H1 (cell line): ENCODE results near the gene TOR1AIP1. TPM values are rescaled to one million over a fixed set of nuclear protein-coding genes. Genes with fewer than 3 reads are reported as not detected.

Source experiments
- CTCF ChIA-PET: fragments of 300-600 bp; sonication (Branson Sonifier 250); formaldehyde crosslinking; loops from one replicate; lab custom pipeline; 2021; ENCODE audit not compliant: partially characterized antibody; lab: Charles Lee
- POLR2A ChIA-PET: fragments of 300-600 bp; sonication (Branson Sonifier 250); formaldehyde crosslinking; loops from one replicate; lab custom pipeline; 2021; ENCODE audit warnings: inconsistent platforms; ENCODE audit not compliant: partially characterized antibody; lab: Charles Lee
- DNase-seq, 2 experiments: peaks; one replicate each; pipeline versions ENCODE4 v3.0.0 to v3.0.0-alpha.2; 2010 to 2022; ENCODE audit warnings: low spot score in 2 of 2, low read depth in 1 of 2, mixed read lengths in 1 of 2
- FAIRE-seq: peaks from 2 replicates; lab custom pipeline; 2011; peaks lifted over from hg19 to GRCh38; lab: Jason Lieb, UNC
- H2AFZ ChIP-seq: 2 replicates; pipeline ENCODE4 v1.8.1; 2012; ENCODE audit warnings: low read length, inconsistent platforms
- H2AK5ac ChIP-seq: 2 replicates; pipeline ENCODE4 v1.6.1; 2013; ENCODE audit warnings: low read depth, low read length
- H2BK120ac ChIP-seq: replicated peaks from 2 replicates; pipeline ENCODE3; 2013; ENCODE audit warnings: low read depth, low read length, inconsistent platforms
- H2BK12ac ChIP-seq: 2 replicates; pipeline ENCODE4 v1.6.1; 2013; ENCODE audit warnings: low read depth, low read length
- H2BK15ac ChIP-seq: 2 replicates; pipeline ENCODE4 v1.6.1; 2013; ENCODE audit warnings: low read length
- H2BK20ac ChIP-seq: 2 replicates; pipeline ENCODE4 v1.6.1; 2013; ENCODE audit warnings: low read length
- H2BK5ac ChIP-seq: 2 replicates; pipeline ENCODE4 v1.6.1; 2013; ENCODE audit warnings: low read depth, low read length
- H3K14ac ChIP-seq: 2 replicates; pipeline ENCODE4 v1.6.1; 2013; ENCODE audit warnings: inconsistent platforms; ENCODE audit not compliant: insufficient read length
- H3K18ac ChIP-seq: 2 replicates; pipeline ENCODE4 v1.6.1; 2013; ENCODE audit warnings: low read length; ENCODE audit errors: extremely low read depth
- H3K23ac ChIP-seq: 2 replicates; pipeline ENCODE4 v1.6.1; 2013; ENCODE audit warnings: inconsistent platforms; ENCODE audit not compliant: insufficient read length
- H3K23me2 ChIP-seq: 2 replicates; pipeline ENCODE4 v1.6.1; 2013; ENCODE audit warnings: low read depth, low read length
- H3K27ac ChIP-seq: 2 replicates; pipeline ENCODE4 v1.6.1; 2011; ENCODE audit warnings: low read depth, low read length, inconsistent platforms
- H3K27me3 ChIP-seq, 4 experiments: replicated peaks in 1 of 4; 1 replicate in 1 of 4; 2 replicates in 3 of 4; pipeline versions ENCODE4 v1.6.1 to v1.8.1; 2011 to 2013; ENCODE audit warnings: low read length in 3 of 4, mild to moderate bottlenecking in 3 of 4, inconsistent platforms in 2 of 4, mixed read lengths in 2 of 4, moderate library complexity in 1 of 4; ENCODE audit not compliant: control insufficient read depth in 3 of 4, insufficient read depth in 3 of 4; ENCODE audit errors: extremely low read depth in 1 of 4
- H3K36me3 ChIP-seq, 4 experiments: 2 replicates each; pipeline versions ENCODE4 v1.6.1 to v1.8.1; 2011 to 2013; ENCODE audit warnings: mild to moderate bottlenecking in 4 of 4, low read length in 3 of 4, moderate library complexity in 2 of 4, control low read depth in 1 of 4, inconsistent platforms in 1 of 4; ENCODE audit not compliant: insufficient read depth in 4 of 4, control insufficient read depth in 2 of 4
- H3K4ac ChIP-seq: replicated peaks from 2 replicates; pipeline ENCODE3; 2013; ENCODE audit warnings: low read length, low read depth, mixed read lengths, inconsistent platforms; ENCODE audit not compliant: insufficient read length
- H3K4me1 ChIP-seq, 4 experiments: replicated peaks in 1 of 4; 1 replicate in 1 of 4; 2 replicates in 3 of 4; pipeline versions ENCODE4 v1.6.1 to v1.8.1; 2011 to 2013; ENCODE audit warnings: low read length in 3 of 4, inconsistent platforms in 2 of 4, mixed read lengths in 1 of 4; ENCODE audit not compliant: insufficient read depth in 4 of 4, control insufficient read depth in 3 of 4
- H3K4me2 ChIP-seq, 2 experiments: 2 replicates each; pipeline versions ENCODE4 v1.6.1 to v1.8.1; 2011 to 2013; ENCODE audit warnings: low read depth in 2 of 2, low read length in 2 of 2, control low read depth in 1 of 2, inconsistent platforms in 1 of 2, mild to moderate bottlenecking in 1 of 2; ENCODE audit not compliant: insufficient read depth in 1 of 2
- H3K4me3 ChIP-seq, 4 experiments: fragments of 200-600, 300-600 bp in 1 of 4; sonication (generic), shearing (Covaris generic), sonication (Bioruptor Twin) in 1 of 4; 2 replicates each; pipeline versions ENCODE4 v1.5.1 to v1.8.1; 2011 to 2016; ENCODE audit warnings: low read length in 4 of 4, low read depth in 3 of 4, control low read depth in 2 of 4, inconsistent platforms in 2 of 4, mild to moderate bottlenecking in 2 of 4, mixed read lengths in 1 of 4, moderate library complexity in 1 of 4; ENCODE audit not compliant: insufficient read depth in 2 of 4; ENCODE audit errors: extremely low read depth in 1 of 4
- H3K56ac ChIP-seq: replicated peaks from 2 replicates; pipeline ENCODE3; 2013; ENCODE audit warnings: low read depth, mild to moderate bottlenecking, mixed read lengths, low read length, inconsistent platforms; ENCODE audit not compliant: insufficient read length
- H3K79me1 ChIP-seq: 2 replicates; pipeline ENCODE4 v1.6.1; 2013; ENCODE audit warnings: low read depth, low read length, control low read depth
- H3K79me2 ChIP-seq, 2 experiments: 2 replicates each; pipeline versions ENCODE4 v1.6.1 to v1.8.1; 2012 to 2013; ENCODE audit warnings: low read length in 2 of 2, mild to moderate bottlenecking in 2 of 2, inconsistent platforms in 1 of 2; ENCODE audit not compliant: insufficient read depth in 2 of 2, control insufficient read depth in 1 of 2
- H3K9ac ChIP-seq, 4 experiments: replicated peaks in 1 of 4; 1 replicate in 1 of 4; 2 replicates in 3 of 4; pipeline versions ENCODE4 v1.6.1 to v1.8.1; 2011 to 2013; ENCODE audit warnings: low read depth in 3 of 4, low read length in 3 of 4, control low read depth in 2 of 4, mild to moderate bottlenecking in 2 of 4, moderate library complexity in 2 of 4, inconsistent platforms in 1 of 4; ENCODE audit errors: extremely low read depth in 1 of 4
- H3K9me3 ChIP-seq, 2 experiments: 2 replicates each; pipeline versions ENCODE4 v1.6.1 to v1.8.1; 2012 to 2013; ENCODE audit warnings: mild to moderate bottlenecking in 2 of 2, moderate library complexity in 2 of 2, control low read depth in 1 of 2, inconsistent platforms in 1 of 2, low read depth in 1 of 2, low read length in 1 of 2, mixed read lengths in 1 of 2; ENCODE audit not compliant: insufficient read depth in 2 of 2
- H4K20me1 ChIP-seq, 2 experiments: replicated peaks in 1 of 2; 2 replicates each; pipeline versions ENCODE3 to v1.8.1; 2011 to 2013; ENCODE audit warnings: inconsistent platforms in 2 of 2, low read length in 2 of 2, mild to moderate bottlenecking in 1 of 2; ENCODE audit not compliant: insufficient read depth in 2 of 2, control insufficient read depth in 1 of 2
- H4K5ac ChIP-seq: 2 replicates; pipeline ENCODE4 v1.6.1; 2013; ENCODE audit warnings: low read length, low read depth, mixed read lengths, inconsistent platforms; ENCODE audit not compliant: insufficient read length
- H4K8ac ChIP-seq: 2 replicates; pipeline ENCODE4 v1.8.0; 2013; ENCODE audit warnings: mild to moderate bottlenecking, moderate library complexity, low read length, inconsistent platforms; ENCODE audit not compliant: insufficient read depth; ENCODE audit errors: extremely low read depth
- H4K91ac ChIP-seq: replicated peaks from 2 replicates; pipeline ENCODE3; 2013; ENCODE audit warnings: low read length, mixed read lengths, inconsistent platforms; ENCODE audit not compliant: insufficient read length
- BRCA1 ChIP-seq: IDR thresholded peaks from 2 replicates; pipeline ENCODE4 v1.6.1; 2012; ENCODE audit warnings: low read depth, low read length, improper control_type of control experiment
- CHD2 ChIP-seq: IDR thresholded peaks from 2 replicates; pipeline ENCODE4 v1.6.1; 2012; ENCODE audit warnings: low read length, improper control_type of control experiment
- CREB1 ChIP-seq: IDR thresholded peaks from 2 replicates; pipeline ENCODE4 v1.6.1; 2012; ENCODE audit warnings: inconsistent platforms
- FOSL1 ChIP-seq: IDR thresholded peaks from 2 replicates; pipeline ENCODE4 v1.6.1; 2011; ENCODE audit warnings: mild to moderate bottlenecking, low read depth, low read length, moderate library complexity; ENCODE audit not compliant: insufficient read depth
- HDAC2 ChIP-seq, 2 experiments: fragments of 300-600 bp in 1 of 2; sonication (generic) in 1 of 2; IDR thresholded peaks; 2 replicates each; pipeline ENCODE4 v1.6.1; 2011 to 2012; ENCODE audit warnings: low read depth in 2 of 2, low read length in 2 of 2, mild to moderate bottlenecking in 2 of 2, moderate library complexity in 2 of 2, borderline replicate concordance in 1 of 2, inconsistent platforms in 1 of 2
- JUN ChIP-seq: IDR thresholded peaks from 2 replicates; pipeline ENCODE4 v1.6.1; 2011; ENCODE audit warnings: low read depth, mild to moderate bottlenecking, improper control_type of control experiment, low read length
- MAFK ChIP-seq: IDR thresholded peaks from 2 replicates; pipeline ENCODE4 v1.6.1; 2012; ENCODE audit warnings: low read depth, mild to moderate bottlenecking, improper control_type of control experiment, low read length
- NRF1 ChIP-seq: IDR thresholded peaks from 2 replicates; pipeline ENCODE4 v1.6.1; 2011; ENCODE audit warnings: mild to moderate bottlenecking, low read depth, low read length, improper control_type of control experiment
- POLR2A ChIP-seq, 2 experiments: IDR thresholded peaks; 1 replicate in 1 of 2; 2 replicates in 1 of 2; pipeline ENCODE4 v1.6.1; 2011; ENCODE audit warnings: low read depth in 2 of 2, low read length in 2 of 2, mild to moderate bottlenecking in 2 of 2; ENCODE audit errors: control extremely low read depth in 1 of 2
- SP2 ChIP-seq: IDR thresholded peaks from 2 replicates; pipeline ENCODE4 v1.6.1; 2012; ENCODE audit warnings: mild to moderate bottlenecking, low read length, inconsistent platforms
- SP4 ChIP-seq: IDR thresholded peaks from 2 replicates; pipeline ENCODE4 v1.6.1; 2012; ENCODE audit warnings: low read length, inconsistent platforms
- SUZ12 ChIP-seq: fragments of 200-600 bp; sonication (generic); IDR thresholded peaks from 2 replicates; pipeline ENCODE4 v1.6.1; 2012; ENCODE audit warnings: mild to moderate bottlenecking, inconsistent platforms, low read length, moderate library complexity, mixed read lengths
- WGBS, 2 experiments: shearing (Covaris generic) in 1 of 2; methylation state at CpG; one replicate each; pipeline versions ENCODE4 v1.1.6 to v1.1.7; 2013 to 2015; ENCODE audit warnings: low lambda C conversion rate in 2 of 2, mixed read lengths in 2 of 2, inconsistent platforms in 1 of 2, low coverage in 1 of 2, missing lambda C conversion rate in 1 of 2; ENCODE audit not compliant: insufficient replicate concordance in 2 of 2, insufficient coverage in 1 of 2, insufficient read length in 1 of 2; ENCODE audit errors: extremely low coverage in 1 of 2, missing lambda C conversion rate in 1 of 2; 5-methylcytosine and 5-hydroxymethylcytosine counted together
- polyA plus RNA-seq, 7 experiments: library from polyadenylated mRNA; depleted of rRNA in 3 of 7; stranded (reverse) in 5 of 7; unstranded in 2 of 7; fragments of >200 nt in 5 of 7; fragments of 200-250 nt in 2 of 7; gene quantifications; 1 replicate in 5 of 7; 2 replicates in 1 of 7; 4 replicates in 1 of 7; pipeline versions ENCODE4 v1.2.1 to v1.2.3, GENCODE V29; 2011 to 2013; ENCODE audit warnings: missing spikeins in 2 of 7, mixed read lengths in 2 of 7
- total RNA-seq: library from RNA; stranded (reverse); fragmentation: NEBNext Ultra II Directional; extraction: Animal tissue kit (Norgen Biotek cat#: 25700); gene quantifications from 2 replicates; pipeline ENCODE4 v1.2.1, GENCODE V29; 2021
- TF ChIP-seq, protein P1 (sequence below): IDR thresholded peaks from 2 replicates; pipeline ENCODE4 v1.6.1; 2012; ENCODE audit warnings: inconsistent platforms

The TOR1AIP1 gene
- total and polyA plus RNA-seq, 2 of the 8 experiments (the other 6 are each of a cell fraction or from before 2014, with no cell fraction given): 5.7 to 22.8 TPM

DNA sequence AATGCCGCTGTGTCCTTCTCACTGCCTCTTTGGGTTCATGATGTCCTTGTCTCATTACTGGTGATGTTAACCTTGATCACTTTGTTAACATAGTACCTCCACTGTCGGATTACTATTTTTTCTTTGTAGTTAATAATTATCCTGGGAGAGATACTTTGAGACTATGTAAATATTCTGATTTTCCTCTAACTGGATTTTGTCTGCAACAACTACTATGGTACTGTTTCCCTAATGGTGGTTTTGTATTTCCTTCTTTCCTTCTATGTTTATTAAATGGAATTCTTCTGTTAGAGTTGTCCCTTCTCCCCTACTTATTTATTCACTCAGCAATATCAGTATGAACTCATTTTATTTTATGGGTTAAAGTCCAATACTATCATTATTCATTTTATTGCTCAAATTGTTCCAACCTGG is 8.6 kb upstream of the TOR1AIP1 start:
- H3K9me3 ChIP-seq: no peaks in the 10 kb centered on the region
- no peak overlapping the region for H2BK5ac ChIP-seq
- H3K9ac ChIP-seq: no peak overlapping the region
- no peak overlapping the region for H3K4me3 ChIP-seq
- no peak overlapping the region for H4K5ac ChIP-seq
- no peak overlapping the region for H3K23ac ChIP-seq
- no peak overlapping the region for H4K91ac ChIP-seq
- no peak overlapping the region for H2AFZ ChIP-seq
- no peak overlapping the region for H2BK15ac ChIP-seq
- no peak overlapping the region for H2BK20ac ChIP-seq
- H3K14ac ChIP-seq: no peak overlapping the region
- no peak overlapping the region for H3K4ac ChIP-seq
- H2BK12ac ChIP-seq: no peak overlapping the region
- H3K36me3 ChIP-seq: peaks cover 2 to 15% (median 7%) of the 10 kb centered on the region in 4 experiments; a peak in 5 of 8 replicates
- DNase-seq: no peak
- peaks cover 0 to 3% (median 0%) of the 10 kb centered on the region in 4 experiments; a peak in 1 of 7 replicates for H3K4me1 ChIP-seq
- H3K27me3 ChIP-seq: no peaks in the 10 kb centered on the region
- peaks cover 8% of the 10 kb centered on the region; the same call in 1 of the 2 replicates for H3K79me1 ChIP-seq
- H3K4me2 ChIP-seq: no peak overlapping the region
- H3K79me2 ChIP-seq: peaks cover 0 to 69% of the 10 kb centered on the region in 2 experiments; a peak in 2 of 4 replicates
- no peak overlapping the region for H2AK5ac ChIP-seq
- 92% methylated on average over 2 of the region's 2 CpGs; no CpG with 5 or more reads in 1 of the 2 experiments for WGBS, 2 experiments
- FAIRE-seq: no peak
- H3K27ac ChIP-seq: no peak overlapping the region
- no peak overlapping the region for H2BK120ac ChIP-seq
- H3K56ac ChIP-seq: no peak overlapping the region
- ChIA-PET CTCF (interaction anchor here (1.0 to 1.2 kb wide), 2 partner anchors 9 to 80 kb away, joined by 3 to 4 read pairs; partner anchors contain the start of gene CEP350), POLR2A (interaction anchor here (1.0 kb wide), 1 partner anchor 9 kb away, joined by 5 read pairs; the partner anchor contains the start of gene TOR1AIP1)
- peaks cover 0 to 3% of the 10 kb centered on the region in 2 experiments for H4K20me1 ChIP-seq
- no peak overlapping the region for H3K18ac ChIP-seq
- H4K8ac ChIP-seq: no peak overlapping the region
- no peaks in the 10 kb centered on the region for H3K23me2 ChIP-seq
- no peak for TF ChIP-seq HDAC2 (IDR thresholded peaks at IDR 0.05; ENCODE audit: borderline replicate concordance in 1 of 2, low read depth in 2 of 2, low read length in 2 of 2)
- TF ChIP-seq SUZ12: no peak
- TF ChIP-seq POLR2A (IDR thresholded peaks at IDR 0.05; ENCODE audit: control extremely low read depth in 1 of 2, low read depth in 2 of 2, low read length in 2 of 2): no peak
- no peak for TF ChIP-seq MAFK
- no peak for TF ChIP-seq SP2
- no peak for TF ChIP-seq BRCA1
- no peak for TF ChIP-seq FOSL1
- TF ChIP-seq CREB1: no peak
- no peak for TF ChIP-seq NRF1
- TF ChIP-seq, protein P1, sequence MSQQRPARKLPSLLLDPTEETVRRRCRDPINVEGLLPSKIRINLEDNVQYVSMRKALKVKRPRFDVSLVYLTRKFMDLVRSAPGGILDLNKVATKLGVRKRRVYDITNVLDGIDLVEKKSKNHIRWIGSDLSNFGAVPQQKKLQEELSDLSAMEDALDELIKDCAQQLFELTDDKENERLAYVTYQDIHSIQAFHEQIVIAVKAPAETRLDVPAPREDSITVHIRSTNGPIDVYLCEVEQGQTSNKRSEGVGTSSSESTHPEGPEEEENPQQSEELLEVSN: no peak
- no peak for TF ChIP-seq SP4
- TF ChIP-seq CHD2: no peak
- no peak for TF ChIP-seq JUN
